H1 (cell line): ENCODE measurements around the gene OTUB1. TPM values are rescaled to one million over a fixed set of nuclear protein-coding genes. Genes with fewer than 3 reads are reported as not detected.

Experiments used
- EGR1 ChIP-seq: IDR thresholded peaks from 2 replicates; pipeline ENCODE4 v1.6.1; 2011; ENCODE audit warnings: low read depth, low read length, borderline replicate concordance
- RBBP5 ChIP-seq: IDR thresholded peaks from 2 replicates; pipeline ENCODE4 v1.7.1; 2012; ENCODE audit warnings: low read depth, mild to moderate bottlenecking, inconsistent platforms, low read length, moderate library complexity, borderline replicate concordance
- polyA plus RNA-seq, 7 experiments: library from polyadenylated mRNA; depleted of rRNA in 3 of 7; stranded (reverse) in 5 of 7; unstranded in 2 of 7; fragments of >200 nt in 5 of 7; fragments of 200-250 nt in 2 of 7; gene quantifications; 1 replicate in 5 of 7; 2 replicates in 1 of 7; 4 replicates in 1 of 7; pipeline versions ENCODE4 v1.2.1 to v1.2.3, GENCODE V29; 2011 to 2013; ENCODE audit warnings: missing spikeins in 2 of 7, mixed read lengths in 2 of 7
- total RNA-seq: library from RNA; stranded (reverse); fragmentation: NEBNext Ultra II Directional; extraction: Animal tissue kit (Norgen Biotek cat#: 25700); gene quantifications from 2 replicates; pipeline ENCODE4 v1.2.1, GENCODE V29; 2021

The OTUB1 gene
- total and polyA plus RNA-seq, 2 of the 8 experiments (the other 6 are each of a cell fraction or from before 2014, with no cell fraction given), result 110 to 274 TPM

- TF ChIP-seq RBBP5 (no peak), EGR1 (no peak)
Measured at GRCh38 chr11:64031001-64031400, 44.8 kb downstream of the OTUB1 start (continued).
